Mesenchymal stem cell (in vitro differentiated cells and primary cell): ENCODE data around the gene DIP2B.

Experiments used
- DNase-seq: peaks from one replicate; pipeline ENCODE4 v3.0.0-alpha.2; 2013
- H2AFZ ChIP-seq: one replicate; pipeline ENCODE4 v1.6.1; 2013; ENCODE audit warnings: low read depth, mild to moderate bottlenecking, control low read depth, inconsistent platforms, low read length, moderate library complexity
- H2AK5ac ChIP-seq: 2 replicates; pipeline ENCODE4 v1.6.1; 2013; ENCODE audit warnings: low read length, moderate library complexity, mild to moderate bottlenecking, inconsistent platforms; ENCODE audit not compliant: severe bottlenecking
- H2BK120ac ChIP-seq: one replicate; pipeline ENCODE4 v1.6.1; 2013; ENCODE audit warnings: low read depth, mild to moderate bottlenecking, inconsistent platforms, low read length, moderate library complexity
- H2BK12ac ChIP-seq, 2 experiments: one replicate each; pipeline ENCODE4 v1.6.1; 2013; ENCODE audit warnings: inconsistent platforms in 2 of 2, low read length in 2 of 2, mild to moderate bottlenecking in 2 of 2, moderate library complexity in 2 of 2, control low read depth in 1 of 2
- H2BK15ac ChIP-seq: one replicate; pipeline ENCODE4 v1.6.1; 2013; ENCODE audit warnings: mild to moderate bottlenecking, low read depth, inconsistent platforms; ENCODE audit not compliant: poor library complexity, severe bottlenecking
- H2BK5ac ChIP-seq: 2 replicates; pipeline ENCODE4 v1.6.1; 2013; ENCODE audit warnings: low read depth, mild to moderate bottlenecking, low read length, control low read depth, inconsistent platforms; ENCODE audit not compliant: poor library complexity, severe bottlenecking
- H3K14ac ChIP-seq, 2 experiments: one replicate each; pipeline ENCODE4 v1.6.1; 2013; ENCODE audit warnings: inconsistent platforms in 2 of 2, low read length in 2 of 2, control low read depth in 1 of 2, mild to moderate bottlenecking in 1 of 2, moderate library complexity in 1 of 2
- H3K18ac ChIP-seq, 2 experiments: one replicate each; pipeline ENCODE4 v1.6.1; 2013; ENCODE audit warnings: inconsistent platforms in 2 of 2, low read length in 2 of 2, control low read depth in 1 of 2, low read depth in 1 of 2, mild to moderate bottlenecking in 1 of 2
- H3K23ac ChIP-seq, 2 experiments: one replicate each; pipeline ENCODE4 v1.6.1; 2013; ENCODE audit warnings: inconsistent platforms in 2 of 2, low read length in 2 of 2, mild to moderate bottlenecking in 2 of 2, moderate library complexity in 2 of 2, control low read depth in 1 of 2
- H3K27ac ChIP-seq: 2 replicates; pipeline ENCODE4 v1.5.1; 2013; ENCODE audit warnings: mild to moderate bottlenecking, moderate library complexity, low read length, control low read depth, inconsistent platforms; ENCODE audit not compliant: poor library complexity, severe bottlenecking
- H3K27me3 ChIP-seq, 2 experiments: 2 replicates each; pipeline versions ENCODE4 v1.6.1 to v1.7.0; 2013; ENCODE audit warnings: low read length in 2 of 2, mild to moderate bottlenecking in 2 of 2, moderate library complexity in 2 of 2, control low read depth in 1 of 2, inconsistent platforms in 1 of 2; ENCODE audit not compliant: control insufficient read depth in 1 of 2, insufficient read depth in 1 of 2
- H3K36me3 ChIP-seq, 2 experiments: 2 replicates each; pipeline versions ENCODE4 v1.6.1 to v1.7.0; 2013; ENCODE audit warnings: low read length in 2 of 2, control low read depth in 1 of 2, inconsistent platforms in 1 of 2, low read depth in 1 of 2, mild to moderate bottlenecking in 1 of 2; ENCODE audit not compliant: insufficient read depth in 2 of 2, control insufficient read depth in 1 of 2
- H3K4ac ChIP-seq, 2 experiments: one replicate each; pipeline ENCODE4 v1.6.1; 2013; ENCODE audit warnings: inconsistent platforms in 2 of 2, low read length in 2 of 2, mild to moderate bottlenecking in 2 of 2, moderate library complexity in 2 of 2, control low read depth in 1 of 2, low read depth in 1 of 2
- H3K4me1 ChIP-seq: 2 replicates; pipeline ENCODE4 v1.6.1; 2013; ENCODE audit warnings: low read depth, low read length, control low read depth; ENCODE audit not compliant: control insufficient read depth, insufficient read depth
- H3K4me2 ChIP-seq: 2 replicates; pipeline ENCODE4 v1.6.1; 2013; ENCODE audit warnings: low read length, mild to moderate bottlenecking, inconsistent platforms; ENCODE audit not compliant: poor library complexity, severe bottlenecking
- H3K4me3 ChIP-seq, 2 experiments: 2 replicates each; pipeline versions ENCODE4 v1.5.1 to v1.7.0; 2013; ENCODE audit warnings: low read length in 2 of 2, mild to moderate bottlenecking in 2 of 2, control low read depth in 1 of 2, low read depth in 1 of 2; ENCODE audit not compliant: insufficient read depth in 1 of 2
- H3K79me1 ChIP-seq: replicated peaks from 2 replicates; pipeline ENCODE4 v1.6.1; 2013; ENCODE audit warnings: mild to moderate bottlenecking, control low read depth, low read length, inconsistent platforms; ENCODE audit not compliant: poor library complexity, severe bottlenecking
- H3K9ac ChIP-seq: 2 replicates; pipeline ENCODE4 v1.7.0; 2013; ENCODE audit warnings: mild to moderate bottlenecking, low read length, moderate library complexity
- H3K9me3 ChIP-seq: 2 replicates; pipeline ENCODE4 v1.7.0; 2013; ENCODE audit warnings: mild to moderate bottlenecking, low read length; ENCODE audit not compliant: control insufficient read depth
- H4K8ac ChIP-seq: one replicate; pipeline ENCODE4 v1.6.1; 2013; ENCODE audit warnings: inconsistent platforms, mild to moderate bottlenecking, low read length, moderate library complexity
- H4K91ac ChIP-seq: one replicate; pipeline ENCODE4 v1.6.1; 2013; ENCODE audit warnings: mild to moderate bottlenecking, low read length, inconsistent platforms
- WGBS: methylation state at CpG from one replicate; pipeline ENCODE4 v1.1.7; 2013; ENCODE audit warnings: mixed read lengths; 5-methylcytosine and 5-hydroxymethylcytosine counted together

The DIP2B gene

DNA sequence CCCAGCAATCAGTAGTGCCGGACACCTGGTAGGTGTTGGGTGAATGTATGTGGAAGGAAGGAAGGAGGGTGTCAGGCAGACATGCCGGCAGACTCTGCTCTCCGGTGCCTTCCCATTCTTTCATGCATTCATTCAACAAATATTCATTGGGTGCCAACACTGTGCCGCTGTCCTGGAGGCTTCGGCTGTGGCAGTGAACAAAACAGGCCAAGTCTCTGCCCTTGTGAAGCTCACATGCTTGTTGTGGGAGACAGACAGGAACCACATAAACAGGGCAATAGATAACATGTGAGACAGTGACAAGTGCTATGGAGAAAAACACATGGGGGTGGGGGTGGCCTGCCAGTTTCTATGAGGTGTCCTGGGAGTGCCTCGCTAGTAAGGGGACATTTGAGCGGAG lies 202.6 kb downstream of the DIP2B start:
- H4K91ac ChIP-seq: no peak overlapping the region
- H3K27me3 ChIP-seq: no peaks in the 10 kb centered on the region
- no peaks in the 10 kb centered on the region for H3K79me1 ChIP-seq
- no peak overlapping the region for H3K27ac ChIP-seq
- DNase-seq: no peak
- H3K4me1 ChIP-seq: no peaks in the 10 kb centered on the region
- H2BK120ac ChIP-seq: no peak overlapping the region
- H2BK12ac ChIP-seq: no peak overlapping the region
- H2AFZ ChIP-seq: no peak overlapping the region
- H3K4ac ChIP-seq: no peak overlapping the region
- H3K18ac ChIP-seq: no peak overlapping the region
- H3K9ac ChIP-seq: no peak overlapping the region
- no peak overlapping the region for H3K4me3 ChIP-seq
- H4K8ac ChIP-seq: no peak overlapping the region
- 94% methylated on average over 5 of the region's 7 CpGs for WGBS
- H3K9me3 ChIP-seq: no peaks in the 10 kb centered on the region
- H3K14ac ChIP-seq: no peak overlapping the region
- H3K4me2 ChIP-seq: no peak overlapping the region
- H3K36me3 ChIP-seq: peaks cover 13 to 72% of the 10 kb centered on the region in 2 experiments
- H2BK5ac ChIP-seq: no peak overlapping the region
- H2AK5ac ChIP-seq: no peak overlapping the region
- H3K23ac ChIP-seq: no peak overlapping the region
- H2BK15ac ChIP-seq: no peak overlapping the region

DNA sequence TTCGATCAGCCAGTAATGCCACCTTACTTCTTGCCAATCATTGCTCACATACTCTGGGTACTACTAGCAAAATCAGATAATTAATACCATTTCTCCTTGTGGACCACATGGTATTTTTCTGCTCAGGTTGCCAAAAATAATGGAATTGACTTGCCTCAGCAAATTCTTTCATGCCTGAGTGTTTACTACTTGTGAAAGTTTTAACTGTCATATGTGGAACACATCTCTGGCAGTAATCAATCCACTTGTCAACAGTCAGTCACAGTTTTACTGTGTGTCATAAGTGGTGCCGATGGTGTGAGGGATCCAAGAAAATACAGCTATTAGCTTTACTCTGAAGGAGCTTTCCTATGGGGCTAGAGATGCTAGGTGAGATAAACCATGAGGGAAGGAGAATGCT lies 203.8 kb downstream of the DIP2B start:
- no peak overlapping the region for H4K91ac ChIP-seq
- H2BK5ac ChIP-seq: no peak overlapping the region
- no peak overlapping the region for H3K9ac ChIP-seq
- H3K79me1 ChIP-seq: no peaks in the 10 kb centered on the region
- H3K4me3 ChIP-seq: no peak overlapping the region
- no peak overlapping the region for H2BK12ac ChIP-seq
- no peaks in the 10 kb centered on the region for H3K4me1 ChIP-seq
- H3K9me3 ChIP-seq: no peaks in the 10 kb centered on the region
- H3K23ac ChIP-seq: no peak overlapping the region
- no peak overlapping the region for H3K27ac ChIP-seq
- H3K4me2 ChIP-seq: no peak overlapping the region
- H2AFZ ChIP-seq: no peak overlapping the region
- H4K8ac ChIP-seq: no peak overlapping the region
- no peak overlapping the region for H2BK15ac ChIP-seq
- no peak overlapping the region for H3K18ac ChIP-seq
- no peak overlapping the region for H3K14ac ChIP-seq
- no peak overlapping the region for H3K4ac ChIP-seq
- H2BK120ac ChIP-seq: no peak overlapping the region
- no peak overlapping the region for H2AK5ac ChIP-seq
- DNase-seq: no peak
- H3K27me3 ChIP-seq: no peaks in the 10 kb centered on the region
- H3K36me3 ChIP-seq: peaks cover 13 to 73% of the 10 kb centered on the region in 2 experiments
- WGBS: 97% methylated on average over 2 of the region's 2 CpGs

DNA sequence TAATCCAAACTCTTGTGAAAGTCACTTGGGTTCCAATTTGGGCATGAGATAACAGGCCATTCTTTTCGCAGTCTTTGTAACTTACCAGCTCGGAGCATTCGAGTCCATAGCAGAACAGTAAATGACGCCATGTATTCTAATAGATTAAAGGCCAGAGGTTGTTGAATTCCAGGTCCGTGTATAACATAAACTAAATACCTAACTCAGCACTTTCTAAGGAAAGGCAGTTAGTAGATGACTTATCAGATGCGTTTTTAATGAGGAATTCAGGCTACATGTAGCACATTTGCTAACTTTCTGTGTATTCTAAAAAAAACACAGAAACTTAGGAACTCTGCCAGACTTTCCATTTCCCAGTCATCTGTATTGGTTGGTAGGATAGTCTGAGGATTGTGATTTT lies 206.3 kb downstream of the DIP2B start:
- Histone ChIP-seq H3K4ac (no peak overlapping the region), H3K27me3 (no peaks in the 10 kb centered on the region), H3K27ac (no peak overlapping the region), H4K8ac (no peak overlapping the region), H3K4me3 (no peak overlapping the region), H2BK15ac (no peak overlapping the region), H3K18ac (no peak overlapping the region), H3K23ac (no peak overlapping the region), H2AFZ (no peak overlapping the region), H2BK5ac (no peak overlapping the region), H3K36me3 (peaks cover 22 to 72% of the 10 kb centered on the region in 2 experiments), H3K4me1 (no peaks in the 10 kb centered on the region), H2BK120ac (no peak overlapping the region), H2BK12ac (no peak overlapping the region), H3K4me2 (no peak overlapping the region), H3K9me3 (no peaks in the 10 kb centered on the region), H3K79me1 (no peaks in the 10 kb centered on the region), H4K91ac (no peak overlapping the region), H2AK5ac (no peak overlapping the region), H3K14ac (no peak overlapping the region), H3K9ac (no peak overlapping the region)
- 95% methylated on average over 4 of the region's 6 CpGs for WGBS
- DNase-seq: no peak

DNA sequence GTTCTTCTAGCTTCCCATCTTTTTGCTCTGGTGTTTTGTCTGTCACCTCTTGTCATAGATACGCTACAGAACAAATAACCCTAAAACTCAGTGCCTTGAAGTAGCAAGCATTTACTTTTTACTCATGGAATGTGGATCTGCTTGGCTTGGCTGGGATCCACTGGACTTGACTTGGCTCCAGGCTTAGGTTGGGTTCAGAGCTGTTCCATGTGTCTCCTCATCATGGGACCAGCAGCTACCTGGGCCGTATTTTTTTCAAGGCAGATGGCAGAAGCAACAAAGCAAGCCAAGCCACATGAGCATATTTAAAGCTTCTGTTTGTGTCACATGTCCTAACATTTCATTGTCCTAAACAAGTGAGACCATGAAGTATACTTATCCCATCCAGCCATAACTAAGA lies 210.4 kb downstream of the DIP2B start:
- no peak overlapping the region for H2BK12ac ChIP-seq
- no peak overlapping the region for H3K14ac ChIP-seq
- no peak overlapping the region for H3K9ac ChIP-seq
- H4K91ac ChIP-seq: no peak overlapping the region
- H3K23ac ChIP-seq: no peak overlapping the region
- H2BK5ac ChIP-seq: no peak overlapping the region
- no peaks in the 10 kb centered on the region for H3K9me3 ChIP-seq
- no peak overlapping the region for H4K8ac ChIP-seq
- DNase-seq: no peak
- no peaks in the 10 kb centered on the region for H3K27me3 ChIP-seq
- H2AFZ ChIP-seq: no peak overlapping the region
- no peak overlapping the region for H2BK120ac ChIP-seq
- no peak overlapping the region for H3K4ac ChIP-seq
- H3K36me3 ChIP-seq: peaks cover 28 to 51% of the 10 kb centered on the region in 2 experiments
- no peaks in the 10 kb centered on the region for H3K79me1 ChIP-seq
- H3K4me1 ChIP-seq: no peaks in the 10 kb centered on the region
- no peak overlapping the region for H3K4me2 ChIP-seq
- 91% methylated on average over 2 of the region's 2 CpGs for WGBS
- no peak overlapping the region for H2AK5ac ChIP-seq
- no peak overlapping the region for H3K4me3 ChIP-seq
- H3K27ac ChIP-seq: no peak overlapping the region
- no peak overlapping the region for H2BK15ac ChIP-seq
- H3K18ac ChIP-seq: no peak overlapping the region
